Right lobe of liver (tissue), 6 donors: ENCODE measurements around the gene BEND6. TPM values are rescaled to one million over a fixed set of nuclear protein-coding genes. Genes with fewer than 3 reads are reported as not detected.

Source experiments
- ATAC-seq, 4 donors: fragments of 200-7000 bp; cut with Tn5 transposase; one replicate each; pipeline ENCODE4 v1.9.1; 2020; ENCODE audit warnings: mild to moderate bottlenecking in 4 of 4, moderate library complexity in 4 of 4
- DNase-seq, 3 donors: peaks; one replicate each; pipeline ENCODE4 v3.0.0-alpha.2; 2020
- H3K27ac ChIP-seq, 3 donors: fragments of 200-600 bp; one replicate each; pipeline ENCODE4 v1.8.0; 2022
- H3K27me3 ChIP-seq, 2 donors: fragments of 200-600 bp; one replicate each; pipeline ENCODE4 v1.8.0; 2022
- H3K36me3 ChIP-seq, 4 donors: fragments of 200-600 bp; sonication (generic) in 1 of 4; one replicate each; pipeline versions ENCODE4 v1.5.1 to v1.8.0; 2017 to 2022; ENCODE audit warnings: control low read depth in 1 of 4
- H3K4me1 ChIP-seq, 4 donors: fragments of 200-600 bp; sonication (generic) in 1 of 4; one replicate each; pipeline versions ENCODE4 v1.5.1 to v1.8.0; 2017 to 2022; ENCODE audit warnings: control low read depth in 1 of 4
- H3K4me3 ChIP-seq, 3 donors: fragments of 200-600 bp; one replicate each; pipeline ENCODE4 v1.8.0; 2022
- H3K9me3 ChIP-seq, 4 donors: fragments of 200-600 bp; sonication (generic) in 1 of 4; one replicate each; pipeline versions ENCODE4 v1.5.1 to v1.8.0; 2017 to 2022; ENCODE audit warnings: control low read depth in 1 of 4
- POLR2A ChIP-seq: fragments of 450-650 bp; IDR thresholded peaks from one replicate; pipeline ENCODE4 v1.6.1; 2017; ENCODE audit warnings: antibody characterized with exemption, mild to moderate bottlenecking
- WGBS: methylation state at CpG from one replicate; pipeline ENCODE4 v1.1.6; 2018; ENCODE audit warnings: low coverage, low lambda C conversion rate; ENCODE audit not compliant: insufficient coverage; ENCODE audit errors: missing lambda C conversion rate; 5-methylcytosine and 5-hydroxymethylcytosine counted together
- intact Hi-C, 2 donors: fragments of 100-400 bp; cut with DNase I; formaldehyde crosslinking; loops; one replicate each; pipeline versions ENCODE4 v1.11.2 to v1.14.1; 2022
- total RNA-seq, 6 experiments: library from RNA; depleted of rRNA in 2 of 6; stranded (reverse); fragments of >200 nt in 2 of 6; fragmentation: NEBNext Ultra II Directional in 3 of 6; extraction: Animal tissue kit (Norgen Biotek cat#: 25700) in 3 of 6; gene quantifications; one replicate each; pipeline versions ENCODE4 v1.1.0 to v1.2.4, GENCODE V29; 2016 to 2023
- TF ChIP-seq, protein P1 (sequence below), 4 donors: fragments of 200-600 bp in 3 of 4; fragments of 450-650 bp in 1 of 4; IDR thresholded peaks; one replicate each; pipeline versions ENCODE4 v1.5.1 to v1.8.0; 2016 to 2022; ENCODE audit warnings: antibody characterized with exemption in 4 of 4, mild to moderate bottlenecking in 2 of 4
- donor health status: DM: no; HTN: yes; CAD: no.
- donor health status: DM: no; HTN: no; CAD: no.
- donor health status: DM: no; HTN: no; CAD: no.
- donor health status: DM: no; HTN: yes; CAD: no.
- donor health status: DM: no; HTN: yes; CAD: no.

BEND6 gene
- total RNA-seq, 6 experiments from 2014 or later = not detected

DNA sequence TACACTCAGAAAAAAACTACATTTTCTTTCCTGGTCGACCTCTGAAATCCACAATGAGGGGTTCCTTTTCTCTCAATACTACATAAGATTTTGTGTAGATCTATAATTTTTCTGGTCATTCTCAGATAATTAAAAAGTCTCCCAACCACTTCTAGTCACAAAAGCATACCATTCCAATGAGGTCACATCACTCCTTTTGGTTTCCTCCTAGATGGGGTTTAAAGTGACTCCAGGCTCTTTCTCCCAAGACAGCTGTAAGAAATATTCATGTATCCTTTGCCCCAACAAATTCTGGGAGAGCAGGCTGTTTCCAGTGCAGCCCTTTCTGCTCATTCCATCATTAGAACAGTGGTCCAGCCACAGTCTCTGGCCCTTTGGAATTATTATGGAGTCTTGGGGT, 43.1 kb upstream of the BEND6 start:
- 47% methylated on average over 1 of the region's 1 CpG for WGBS
- DNase-seq (no peak), ATAC-seq (no peak)
- no peaks in the 10 kb centered on the region for H3K4me1 ChIP-seq
- no peaks in the 10 kb centered on the region for H3K27me3 ChIP-seq
- H3K4me3 ChIP-seq = no peak overlapping the region
- H3K36me3 ChIP-seq = no peaks in the 10 kb centered on the region
- H3K9me3 ChIP-seq = no peaks in the 10 kb centered on the region
- TF ChIP-seq, protein P1, sequence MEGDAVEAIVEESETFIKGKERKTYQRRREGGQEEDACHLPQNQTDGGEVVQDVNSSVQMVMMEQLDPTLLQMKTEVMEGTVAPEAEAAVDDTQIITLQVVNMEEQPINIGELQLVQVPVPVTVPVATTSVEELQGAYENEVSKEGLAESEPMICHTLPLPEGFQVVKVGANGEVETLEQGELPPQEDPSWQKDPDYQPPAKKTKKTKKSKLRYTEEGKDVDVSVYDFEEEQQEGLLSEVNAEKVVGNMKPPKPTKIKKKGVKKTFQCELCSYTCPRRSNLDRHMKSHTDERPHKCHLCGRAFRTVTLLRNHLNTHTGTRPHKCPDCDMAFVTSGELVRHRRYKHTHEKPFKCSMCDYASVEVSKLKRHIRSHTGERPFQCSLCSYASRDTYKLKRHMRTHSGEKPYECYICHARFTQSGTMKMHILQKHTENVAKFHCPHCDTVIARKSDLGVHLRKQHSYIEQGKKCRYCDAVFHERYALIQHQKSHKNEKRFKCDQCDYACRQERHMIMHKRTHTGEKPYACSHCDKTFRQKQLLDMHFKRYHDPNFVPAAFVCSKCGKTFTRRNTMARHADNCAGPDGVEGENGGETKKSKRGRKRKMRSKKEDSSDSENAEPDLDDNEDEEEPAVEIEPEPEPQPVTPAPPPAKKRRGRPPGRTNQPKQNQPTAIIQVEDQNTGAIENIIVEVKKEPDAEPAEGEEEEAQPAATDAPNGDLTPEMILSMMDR (IDR thresholded peaks at IDR 0.05) = no peak
- no peak for TF ChIP-seq POLR2A
- H3K27ac ChIP-seq = no peak overlapping the region
- intact Hi-C loops = no loop called here

DNA sequence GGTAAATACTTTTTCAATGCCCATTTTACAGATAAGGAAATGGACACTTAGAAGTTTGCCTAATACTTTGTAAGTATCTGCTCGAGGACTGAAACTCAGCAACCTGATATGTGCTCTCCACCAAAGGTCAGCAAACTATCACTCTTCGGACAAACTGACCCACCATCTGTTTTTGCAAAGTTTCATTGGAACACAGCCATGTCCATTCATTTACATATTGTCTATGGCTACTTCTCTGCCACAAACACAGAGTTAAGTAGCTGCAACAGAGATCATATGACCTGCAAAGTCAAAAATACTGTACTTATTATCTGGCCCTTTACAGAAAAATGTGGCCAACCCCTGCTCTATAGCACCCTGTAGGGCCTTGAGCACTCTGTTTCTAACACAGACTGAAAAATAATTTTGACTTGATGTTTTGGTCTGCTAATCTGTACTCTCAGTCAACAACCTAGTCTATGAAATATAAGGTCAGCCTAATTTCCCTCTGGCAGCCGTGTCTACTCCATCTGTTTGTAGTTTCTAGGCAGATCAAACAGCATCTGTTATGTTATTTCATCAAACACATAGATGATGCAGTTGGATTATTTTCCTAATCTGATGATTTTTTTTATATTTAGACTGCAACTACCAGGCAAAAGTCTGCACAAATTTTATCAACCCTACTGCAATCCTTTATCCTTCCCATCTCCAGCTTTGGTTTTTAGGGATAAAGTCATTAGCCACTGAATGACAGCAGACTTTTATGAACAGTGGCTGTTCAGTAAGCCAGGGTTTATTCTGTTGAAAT, 41.4 kb upstream of the BEND6 start:
- H3K4me3 ChIP-seq = no peak overlapping the region
- DNase-seq (no peak), ATAC-seq (no peak)
- no peak overlapping the region for H3K27ac ChIP-seq
- H3K9me3 ChIP-seq = no peaks in the 10 kb centered on the region
- H3K27me3 ChIP-seq = no peaks in the 10 kb centered on the region
- no peaks in the 10 kb centered on the region for H3K4me1 ChIP-seq
- TF ChIP-seq POLR2A = no peak
- TF ChIP-seq, protein P1 (IDR thresholded peaks at IDR 0.05) = no peak
- intact Hi-C loops = no loop called here
- 33% methylated on average over 3 of the region's 3 CpGs for WGBS
- H3K36me3 ChIP-seq = no peaks in the 10 kb centered on the region

DNA sequence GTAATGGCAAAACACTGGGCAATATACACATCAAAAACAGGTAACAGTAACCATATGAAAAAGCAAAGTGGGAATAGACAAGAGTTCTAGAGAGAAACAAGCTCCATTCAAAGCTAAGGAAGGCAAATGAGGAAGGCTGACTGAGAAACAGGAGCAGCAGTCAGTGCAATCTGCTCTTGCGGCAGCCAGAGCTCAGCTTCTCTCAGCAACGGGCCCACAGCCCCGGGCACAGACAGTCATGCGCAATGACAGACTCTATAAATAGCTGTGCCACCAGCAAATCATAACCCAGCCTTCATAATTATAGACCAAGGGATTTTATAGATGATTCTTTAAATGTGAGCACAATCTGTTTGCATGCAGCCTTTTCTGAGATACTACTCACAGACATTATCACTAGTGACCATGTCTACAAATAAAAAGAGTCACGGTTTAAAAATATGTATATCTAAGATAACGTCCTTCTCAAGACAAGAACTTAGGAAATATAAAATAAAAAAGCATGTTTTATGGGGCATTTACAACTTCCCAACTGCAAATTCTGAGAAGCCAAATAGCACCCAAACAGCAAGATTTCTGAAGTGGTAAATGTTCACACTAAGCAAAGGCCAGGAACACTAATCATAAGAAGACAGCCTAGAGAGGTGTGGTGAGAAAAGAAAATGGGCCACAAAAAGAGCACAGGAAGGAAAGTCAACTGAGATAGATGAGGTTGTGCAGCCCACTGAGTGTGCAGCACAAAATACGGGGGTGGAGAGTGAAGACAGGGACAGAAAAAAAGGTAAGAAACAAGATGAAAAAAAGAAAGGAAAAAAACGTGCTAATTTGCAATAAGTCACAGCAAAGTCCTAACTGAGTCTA, 39.9 kb upstream of the BEND6 start:
- Histone ChIP-seq H3K36me3 (no peaks in the 10 kb centered on the region), H3K9me3 (no peaks in the 10 kb centered on the region), H3K27ac (no peak overlapping the region), H3K4me1 (no peaks in the 10 kb centered on the region), H3K4me3 (no peak overlapping the region), H3K27me3 (no peaks in the 10 kb centered on the region)
- ATAC-seq (no peak), DNase-seq (no peak)
- TF ChIP-seq POLR2A = no peak
- TF ChIP-seq, protein P1 (IDR thresholded peaks at IDR 0.05) = no peak
- intact Hi-C loops = no loop called here
- WGBS = 37% methylated on average over 5 of the region's 8 CpGs

GRCh38 chr6:56915832-56916231, 39.1 kb upstream of the BEND6 start:
- Histone ChIP-seq H3K36me3 (no peaks in the 10 kb centered on the region), H3K27me3 (no peaks in the 10 kb centered on the region), H3K9me3 (no peaks in the 10 kb centered on the region), H3K4me1 (no peaks in the 10 kb centered on the region), H3K27ac (no peak overlapping the region), H3K4me3 (no peak overlapping the region)
- no peak for DNase-seq
- ATAC-seq = no peak
- intact Hi-C loops = no loop called here
- TF ChIP-seq, protein P1 (IDR thresholded peaks at IDR 0.05) = no peak
- no peak for TF ChIP-seq POLR2A
- 57% methylated on average over 4 of the region's 4 CpGs for WGBS
